ENCODE measurements around the gene GOLGA5.

GRCh38 chr14:92750994-92751400 is 43.1 kb upstream of the GOLGA5 start:
- no peak for TF ChIP-seq POLR2A (IDR thresholded peaks at IDR 0.05)
- no peak for TF ChIP-seq CTCF (IDR thresholded peaks at IDR 0.05)
